ENCODE measurements around the gene LCOR.

LCOR gene

DNA sequence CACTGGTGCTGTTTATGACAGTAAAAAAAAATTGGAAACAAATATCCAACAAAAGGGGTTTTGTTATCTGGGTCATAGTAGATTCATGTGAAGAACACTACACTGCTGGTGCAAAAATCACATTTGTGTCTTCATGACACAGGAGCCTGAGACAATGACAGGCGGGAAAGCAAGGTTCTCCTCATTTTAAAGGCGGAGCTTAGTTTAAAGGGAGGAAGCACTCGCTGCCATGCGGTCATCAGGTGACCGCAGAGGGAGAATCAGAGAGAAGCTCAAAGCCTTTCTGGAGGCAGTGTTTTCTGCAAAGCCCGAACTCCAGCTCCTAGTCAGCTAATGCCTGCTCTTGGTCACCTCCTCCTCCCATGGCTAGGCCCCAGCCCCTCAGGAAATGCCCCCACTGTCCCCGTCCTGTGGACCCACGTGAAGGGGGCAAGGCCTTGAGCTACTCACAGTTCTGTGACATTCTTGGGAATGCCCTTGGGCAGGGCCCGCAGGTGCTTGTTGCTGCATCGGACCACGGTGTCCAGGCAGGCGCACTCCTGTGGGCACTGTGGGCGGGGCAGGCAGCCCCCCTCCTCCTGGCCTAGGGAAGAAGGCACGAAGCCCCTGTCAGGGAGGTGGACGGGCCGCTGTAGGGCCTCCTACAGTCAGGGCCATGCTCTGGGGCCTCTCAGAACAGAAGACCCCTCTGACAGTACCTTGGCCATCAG is 207.6 kb downstream of the LCOR start:
- DNase-seq (ENCODE audit: low read depth): no peak
- no peak overlapping the region for H3K4me3 ChIP-seq (ENCODE audit: low read length)
- no peak for TF ChIP-seq CTCF (conservative IDR thresholded peaks at IDR 0.05; ENCODE audit: low read length)

DNA sequence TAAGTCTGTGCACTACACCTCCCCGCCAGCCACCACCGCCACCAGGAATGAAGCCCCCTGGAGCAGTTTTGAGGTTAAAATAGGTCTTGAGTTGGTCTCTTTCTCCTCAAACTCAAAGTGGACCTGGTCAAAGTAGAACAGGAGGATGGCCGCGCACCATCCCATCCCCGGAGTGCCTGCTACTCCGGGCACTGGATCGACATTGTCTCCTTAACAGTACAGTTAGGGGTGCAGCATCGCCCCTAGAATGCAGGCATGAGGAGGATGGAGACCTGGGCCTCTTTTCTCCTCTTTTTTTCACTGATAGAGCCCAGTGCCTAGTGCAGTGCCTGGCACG is 208.1 kb downstream of the LCOR start:
- DNase-seq (ENCODE audit: low read depth): no peak
- H3K4me3 ChIP-seq (ENCODE audit: low read length): no peak overlapping the region
- no peak for TF ChIP-seq CTCF (conservative IDR thresholded peaks at IDR 0.05; ENCODE audit: low read length)

- no peak for TF ChIP-seq CTCF (conservative IDR thresholded peaks at IDR 0.05; ENCODE audit: low read length)
- no peak for DNase-seq (ENCODE audit: low read depth)
- no peak overlapping the region for H3K4me3 ChIP-seq (ENCODE audit: low read length)
Observed at GRCh38 chr10:97040706-97041105, 208.6 kb downstream of the LCOR start.

DNA sequence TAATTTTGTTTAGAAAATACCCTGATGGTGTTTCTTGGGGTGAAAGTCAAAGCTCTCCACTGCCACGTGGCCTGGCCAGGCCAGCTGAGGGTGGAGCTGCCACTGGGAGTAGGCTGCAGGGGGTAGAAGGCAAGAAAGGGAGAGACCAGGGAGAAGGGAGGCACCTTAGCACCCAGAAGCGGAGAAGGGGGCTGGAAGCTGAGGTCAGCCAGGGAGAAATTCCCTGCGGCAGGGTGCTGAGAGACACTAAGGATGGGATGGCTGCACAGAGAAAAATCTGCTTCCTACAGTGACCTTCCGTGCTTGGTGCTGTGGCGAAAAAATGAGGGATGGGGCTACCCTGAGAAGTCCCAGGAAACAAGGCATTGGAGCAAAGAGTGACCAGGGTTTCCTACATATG is 210.0 kb downstream of the LCOR start:
- H3K4me3 ChIP-seq (ENCODE audit: low read length): no peak overlapping the region
- no peak for TF ChIP-seq CTCF (conservative IDR thresholded peaks at IDR 0.05; ENCODE audit: low read length)
- DNase-seq (ENCODE audit: low read depth): no peak

DNA sequence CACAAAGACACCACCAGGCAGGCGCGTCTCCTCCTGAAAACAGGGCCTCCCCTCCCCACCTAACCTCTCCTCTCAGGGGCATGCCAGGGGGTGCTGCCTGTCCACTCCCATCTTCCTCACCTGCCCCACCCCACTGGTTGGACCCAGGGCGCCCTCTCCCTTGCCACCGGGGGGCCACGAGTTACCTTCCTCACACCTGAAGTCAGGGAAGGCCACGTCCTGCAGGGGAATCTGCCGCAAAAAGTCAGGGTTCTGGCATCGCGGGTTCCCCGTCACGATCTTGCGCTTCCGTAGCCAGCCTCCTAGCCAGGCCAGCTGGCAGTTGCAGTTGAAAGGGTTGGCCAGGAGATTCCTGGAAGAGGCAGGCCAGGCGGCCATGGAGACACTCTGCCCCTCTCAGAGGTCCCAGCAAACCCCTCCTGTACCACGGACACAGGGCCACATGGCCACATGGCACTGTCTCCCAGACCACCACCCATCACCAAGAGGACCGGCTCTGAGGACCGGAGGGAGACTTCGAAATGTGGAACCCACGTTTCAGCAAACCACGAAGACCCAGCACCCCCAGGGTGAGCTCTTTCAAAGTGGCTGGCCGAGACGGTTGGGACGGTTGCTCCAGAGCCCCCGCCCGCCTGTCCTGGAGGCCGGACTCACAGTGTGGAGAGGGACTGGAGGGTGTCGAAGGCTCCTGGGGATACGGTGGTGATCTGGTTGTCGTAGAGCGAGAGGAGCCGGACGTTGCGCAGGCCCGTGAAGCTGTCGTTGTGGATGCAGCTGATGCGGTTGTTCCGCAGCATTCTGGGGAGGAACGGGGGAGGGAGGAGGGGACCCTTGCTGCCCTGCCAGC is 210.8 kb downstream of the LCOR start:
- no peak overlapping the region for H3K4me3 ChIP-seq (ENCODE audit: low read length)
- no peak for TF ChIP-seq CTCF (conservative IDR thresholded peaks at IDR 0.05; ENCODE audit: low read length)
- DNase-seq (ENCODE audit: low read depth): no peak

- no peak overlapping the region for H3K4me3 ChIP-seq (ENCODE audit: low read length)
- no peak for DNase-seq (ENCODE audit: low read depth)
- no peak for TF ChIP-seq CTCF (conservative IDR thresholded peaks at IDR 0.05; ENCODE audit: low read length)
Observed at GRCh38 chr10:97043563-97043855, 211.4 kb downstream of the LCOR start.
